ENCODE data around the gene SUGP1. TPM values are rescaled to one million over a fixed set of nuclear protein-coding genes. Genes with fewer than 3 reads are reported as not detected.
A peak's percentile ranks its signal among the peaks of the same experiment; 100 is the strongest.

SUGP1 gene
- total RNA-seq, 1 donor from 2014 or later = 25.5 TPM

DNA sequence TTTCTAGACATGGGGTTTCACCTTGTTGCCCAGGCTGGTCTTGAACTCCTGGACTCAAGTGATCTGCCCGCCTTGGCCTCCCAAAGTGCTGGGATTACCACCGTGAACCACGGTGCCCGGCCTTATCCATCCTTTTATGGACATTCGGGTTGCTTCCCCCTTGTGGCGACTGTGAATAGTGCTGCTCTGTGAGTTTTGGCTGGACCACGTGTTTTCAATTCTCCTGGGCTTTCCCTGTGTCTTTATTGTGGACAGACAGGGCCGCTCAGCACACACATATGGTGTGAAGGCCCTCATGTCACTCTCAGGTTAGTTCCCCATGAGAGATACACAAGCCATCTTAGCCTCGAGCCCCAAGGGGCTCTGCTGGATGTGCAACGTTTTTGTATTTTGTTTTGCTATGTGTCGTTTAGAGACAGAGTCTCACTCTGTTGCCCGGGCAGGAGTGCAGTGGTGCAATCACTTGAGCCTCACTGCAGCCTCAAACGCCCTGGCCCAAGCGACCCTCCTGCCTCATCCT is 40.8 kb upstream of the SUGP1 start:
- H3K4me1 ChIP-seq = peaks cover 15% of the 10 kb centered on the region
- no peak overlapping the region for H3K27ac ChIP-seq

DNA sequence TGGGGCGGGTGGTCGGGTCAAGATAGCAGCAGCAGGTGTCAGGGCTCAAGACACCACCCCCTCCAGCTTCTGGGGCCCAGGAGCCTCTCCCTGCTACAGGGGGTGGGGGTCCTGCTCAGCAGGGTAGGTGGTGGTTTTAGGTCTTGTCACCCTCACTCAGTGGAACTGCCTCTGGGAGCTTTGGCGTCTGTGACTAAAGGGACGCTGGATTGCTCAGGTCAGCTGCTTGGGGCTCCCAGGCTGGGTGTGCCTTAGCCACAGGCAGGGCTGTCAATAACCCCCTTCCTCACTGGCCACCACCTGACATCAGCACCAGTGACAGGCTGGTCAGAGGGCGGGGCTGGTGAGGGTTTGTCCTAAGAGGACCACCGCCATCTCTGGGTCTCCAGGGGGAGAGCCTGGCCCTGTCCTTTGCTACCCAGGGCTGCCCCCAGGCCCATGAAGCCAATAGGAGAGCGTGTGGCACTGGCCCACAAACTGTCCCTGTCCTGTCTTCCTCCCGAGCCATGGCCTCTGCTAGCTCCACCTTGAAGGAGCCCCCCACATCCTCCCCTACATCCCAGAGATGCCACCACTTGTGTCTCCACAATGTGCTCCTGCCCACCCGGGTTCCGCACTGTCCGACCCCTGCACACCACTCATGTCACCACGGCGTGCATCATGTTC is 36.7 kb upstream of the SUGP1 start:
- Histone ChIP-seq H3K27me3 (no peaks in the 10 kb centered on the region), H3K4me3 (no peak overlapping the region), H3K4me1 (peaks cover 4% of the 10 kb centered on the region), H3K27ac (no peak overlapping the region), H3K9me3 (no peaks in the 10 kb centered on the region), H3K36me3 (peaks cover 0 to 53% of the 10 kb centered on the region in 2 donors)
- no peak for TF ChIP-seq POLR2A (IDR thresholded peaks at IDR 0.05)
- TF ChIP-seq, protein P1, sequence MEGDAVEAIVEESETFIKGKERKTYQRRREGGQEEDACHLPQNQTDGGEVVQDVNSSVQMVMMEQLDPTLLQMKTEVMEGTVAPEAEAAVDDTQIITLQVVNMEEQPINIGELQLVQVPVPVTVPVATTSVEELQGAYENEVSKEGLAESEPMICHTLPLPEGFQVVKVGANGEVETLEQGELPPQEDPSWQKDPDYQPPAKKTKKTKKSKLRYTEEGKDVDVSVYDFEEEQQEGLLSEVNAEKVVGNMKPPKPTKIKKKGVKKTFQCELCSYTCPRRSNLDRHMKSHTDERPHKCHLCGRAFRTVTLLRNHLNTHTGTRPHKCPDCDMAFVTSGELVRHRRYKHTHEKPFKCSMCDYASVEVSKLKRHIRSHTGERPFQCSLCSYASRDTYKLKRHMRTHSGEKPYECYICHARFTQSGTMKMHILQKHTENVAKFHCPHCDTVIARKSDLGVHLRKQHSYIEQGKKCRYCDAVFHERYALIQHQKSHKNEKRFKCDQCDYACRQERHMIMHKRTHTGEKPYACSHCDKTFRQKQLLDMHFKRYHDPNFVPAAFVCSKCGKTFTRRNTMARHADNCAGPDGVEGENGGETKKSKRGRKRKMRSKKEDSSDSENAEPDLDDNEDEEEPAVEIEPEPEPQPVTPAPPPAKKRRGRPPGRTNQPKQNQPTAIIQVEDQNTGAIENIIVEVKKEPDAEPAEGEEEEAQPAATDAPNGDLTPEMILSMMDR (IDR thresholded peaks at IDR 0.05) = no peak
- TF ChIP-seq POLR2AphosphoS5 (IDR thresholded peaks at IDR 0.05; ENCODE audit: insufficient read depth in 1 of 2, low read depth in 1 of 2) = no peak
- DNase-seq (ENCODE audit: extremely low spot score in 2 of 2) = no peak
- intact Hi-C loops (cut with DNase I) = no loop called here

More for the DNA sequence above, 40.8 kb upstream of the SUGP1 start:
- no peaks in the 10 kb centered on the region for H3K27me3 ChIP-seq
- H3K4me3 ChIP-seq = no peak overlapping the region
- H3K9me3 ChIP-seq = no peaks in the 10 kb centered on the region
- H3K36me3 ChIP-seq = peaks cover 0 to 12% of the 10 kb centered on the region in 2 donors
- DNase-seq (ENCODE audit: extremely low spot score in 2 of 2) = no peak
- no peak for TF ChIP-seq POLR2A (IDR thresholded peaks at IDR 0.05)
- TF ChIP-seq, protein P1 (IDR thresholded peaks at IDR 0.05) = peak; percentile 37 to 76 (median 45)
- TF ChIP-seq POLR2AphosphoS5 (IDR thresholded peaks at IDR 0.05; ENCODE audit: insufficient read depth in 1 of 2, low read depth in 1 of 2) = peak in 1 of 2 donors; percentile 29
- intact Hi-C loops (cut with DNase I) = no loop called here

DNA sequence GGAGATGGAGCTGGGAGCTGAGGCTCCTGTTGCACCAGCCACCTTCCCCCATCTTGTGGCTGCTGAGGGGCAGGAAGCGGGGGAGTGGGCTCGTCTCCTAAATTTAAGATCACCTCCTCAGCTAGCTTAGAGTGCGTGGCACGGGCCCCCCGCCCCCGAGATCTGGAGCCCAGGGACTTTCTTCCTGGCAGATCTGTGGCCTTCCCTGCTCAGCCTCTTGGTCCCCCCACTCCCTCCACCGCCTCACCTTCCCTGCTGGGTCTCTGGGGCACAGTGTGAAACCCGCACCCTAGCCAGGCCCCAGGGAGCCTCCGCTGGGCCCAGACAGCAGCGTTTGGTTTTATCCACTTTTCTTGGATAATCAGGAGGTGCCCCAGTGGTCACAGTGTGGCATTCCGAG is 36.2 kb upstream of the SUGP1 start:
- Histone ChIP-seq H3K9me3 (no peaks in the 10 kb centered on the region), H3K36me3 (peaks cover 0 to 58% of the 10 kb centered on the region in 2 donors), H3K4me1 (peaks cover 4% of the 10 kb centered on the region), H3K27me3 (no peaks in the 10 kb centered on the region), H3K27ac (no peak overlapping the region), H3K4me3 (no peak overlapping the region)
- no peak for TF ChIP-seq POLR2A (IDR thresholded peaks at IDR 0.05)
- no peak for DNase-seq (ENCODE audit: extremely low spot score in 2 of 2)
- intact Hi-C loops (cut with DNase I) = no loop called here

DNA sequence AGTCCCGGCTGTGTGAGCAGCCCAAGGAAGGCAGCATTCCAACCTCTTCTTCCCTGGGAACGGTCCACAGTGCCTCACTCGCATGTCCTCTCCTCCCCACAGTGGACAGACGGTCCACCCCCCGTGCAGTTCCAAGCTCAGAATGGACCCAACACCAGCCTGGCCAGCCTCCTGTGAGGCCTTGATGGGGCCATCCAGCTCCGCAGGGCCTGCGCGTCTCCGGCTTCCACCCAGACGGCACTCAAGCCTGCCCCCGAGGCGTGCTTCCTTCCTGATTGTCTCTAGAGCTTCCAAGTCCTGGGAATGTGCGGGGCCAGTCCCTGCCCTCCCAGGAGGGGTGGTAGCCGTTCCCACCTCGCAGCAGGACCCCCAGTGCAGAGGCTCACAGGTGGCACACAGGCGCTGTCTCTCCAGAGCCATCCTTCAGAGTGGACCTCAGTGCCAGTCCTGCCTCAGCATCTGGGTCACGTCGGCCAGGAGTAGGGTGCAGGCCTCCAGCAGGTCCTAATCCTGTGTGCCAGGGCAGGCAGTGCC is 35.4 kb upstream of the SUGP1 start:
- TF ChIP-seq POLR2A (IDR thresholded peaks at IDR 0.05) (no peak), POLR2AphosphoS5 (IDR thresholded peaks at IDR 0.05; ENCODE audit: insufficient read depth in 1 of 2, low read depth in 1 of 2) (no peak)
- TF ChIP-seq, protein P1 (IDR thresholded peaks at IDR 0.05) = no peak
- H3K9me3 ChIP-seq = no peaks in the 10 kb centered on the region
- H3K4me1 ChIP-seq = no peaks in the 10 kb centered on the region
- DNase-seq (ENCODE audit: extremely low spot score in 2 of 2) = no peak
- H3K27ac ChIP-seq = no peak overlapping the region
- no peaks in the 10 kb centered on the region for H3K27me3 ChIP-seq
- H3K36me3 ChIP-seq = peaks cover 0 to 67% of the 10 kb centered on the region in 2 donors
- H3K4me3 ChIP-seq = no peak overlapping the region
- intact Hi-C loops (cut with DNase I) = no loop called here

DNA sequence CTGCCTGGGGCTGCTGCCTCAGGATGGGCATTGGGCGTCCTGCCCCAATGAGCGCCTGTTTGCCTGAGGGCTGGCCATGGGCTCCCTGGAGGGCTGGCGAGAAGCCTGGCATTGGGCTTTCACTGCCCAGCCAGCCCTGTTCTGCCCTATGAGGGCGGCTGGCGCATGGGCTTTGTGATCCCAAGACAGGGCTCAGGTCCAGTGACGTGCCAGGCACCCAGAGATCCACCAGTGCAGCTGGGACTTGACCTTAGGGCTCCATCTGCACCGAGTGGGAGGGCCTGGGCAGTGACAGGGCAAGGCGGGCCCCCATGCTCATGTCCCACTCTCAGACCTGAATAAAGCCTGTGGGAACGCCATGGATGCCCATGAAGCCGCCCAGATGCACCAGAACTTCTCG is 34.6 kb upstream of the SUGP1 start:
- Histone ChIP-seq H3K4me1 (no peaks in the 10 kb centered on the region), H3K36me3 (peaks cover 0 to 68% of the 10 kb centered on the region in 2 donors), H3K9me3 (no peaks in the 10 kb centered on the region), H3K27ac (no peak overlapping the region), H3K27me3 (no peaks in the 10 kb centered on the region), H3K4me3 (no peak overlapping the region)
- intact Hi-C loops (cut with DNase I) = no loop called here
- no peak for DNase-seq (ENCODE audit: extremely low spot score in 2 of 2)
- TF ChIP-seq POLR2AphosphoS5 (IDR thresholded peaks at IDR 0.05; ENCODE audit: insufficient read depth in 1 of 2, low read depth in 1 of 2) (no peak), POLR2A (IDR thresholded peaks at IDR 0.05) (no peak)
- TF ChIP-seq, protein P1 (IDR thresholded peaks at IDR 0.05) = no peak
